HG03097 (cell line): ENCODE data around the gene SEMA5A.
"Not testable (repeated sequence)": the region's sequence is repeated elsewhere in the genome, so short reads cannot be mapped to it uniquely, and the experiment has no call there.

ENCODE experiments used
- ATAC-seq: cut with Tn5 transposase; IDR thresholded peaks from one replicate; pipeline ENCODE4 v1.9.1; 2021; ENCODE audit not compliant: unreplicated experiment, low FRiP score

SEMA5A gene

DNA sequence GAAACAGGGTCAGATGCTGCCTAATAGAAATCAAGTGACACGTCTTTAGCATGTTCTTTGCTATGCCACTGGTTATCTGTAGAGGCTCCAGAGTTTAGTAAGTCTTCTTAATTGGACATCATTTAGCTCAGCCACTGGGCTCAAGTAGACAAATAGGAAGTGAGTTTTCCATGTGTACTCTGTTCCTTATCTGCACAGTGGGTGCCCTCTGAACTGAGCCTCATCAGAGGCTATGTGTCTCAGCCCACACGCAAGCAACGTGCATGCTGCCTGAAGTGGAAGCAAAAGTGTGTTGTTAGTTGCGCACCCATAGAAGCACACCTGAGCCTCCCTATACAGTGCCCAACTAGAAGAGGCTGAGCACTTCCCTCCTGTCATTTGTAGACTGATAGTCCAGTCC lies 134.7 kb downstream of the SEMA5A start:
- no peak for ATAC-seq

DNA sequence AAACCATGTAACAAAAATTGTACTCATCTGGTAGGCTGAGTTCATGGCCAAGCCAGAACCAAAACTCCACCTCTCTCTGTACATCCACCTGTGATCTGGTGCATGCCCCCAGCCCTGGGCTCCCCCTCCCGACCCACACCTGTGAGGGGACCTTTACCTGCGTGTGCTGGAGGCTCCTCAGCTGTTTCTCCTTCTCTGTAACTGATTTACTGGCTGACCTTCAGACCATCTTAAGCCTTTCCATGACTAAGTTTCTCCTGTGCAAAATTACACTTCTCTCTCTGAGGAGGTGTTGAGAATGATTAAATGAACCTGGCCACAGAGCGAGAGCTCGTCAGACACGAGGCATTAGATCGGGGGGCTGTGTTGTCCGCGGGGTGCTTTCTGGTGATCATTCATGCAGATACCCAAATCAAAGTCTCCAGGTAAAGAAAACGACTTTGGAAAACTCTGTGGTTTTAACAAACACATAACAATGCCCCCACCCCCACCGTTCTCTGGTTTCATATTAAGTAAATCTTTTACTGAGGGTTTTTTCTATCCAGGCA lies 136.4 kb downstream of the SEMA5A start:
- ATAC-seq: no peak

GRCh38 chr5:9408964-9409363 lies 136.9 kb downstream of the SEMA5A start:
- no peak for ATAC-seq

DNA sequence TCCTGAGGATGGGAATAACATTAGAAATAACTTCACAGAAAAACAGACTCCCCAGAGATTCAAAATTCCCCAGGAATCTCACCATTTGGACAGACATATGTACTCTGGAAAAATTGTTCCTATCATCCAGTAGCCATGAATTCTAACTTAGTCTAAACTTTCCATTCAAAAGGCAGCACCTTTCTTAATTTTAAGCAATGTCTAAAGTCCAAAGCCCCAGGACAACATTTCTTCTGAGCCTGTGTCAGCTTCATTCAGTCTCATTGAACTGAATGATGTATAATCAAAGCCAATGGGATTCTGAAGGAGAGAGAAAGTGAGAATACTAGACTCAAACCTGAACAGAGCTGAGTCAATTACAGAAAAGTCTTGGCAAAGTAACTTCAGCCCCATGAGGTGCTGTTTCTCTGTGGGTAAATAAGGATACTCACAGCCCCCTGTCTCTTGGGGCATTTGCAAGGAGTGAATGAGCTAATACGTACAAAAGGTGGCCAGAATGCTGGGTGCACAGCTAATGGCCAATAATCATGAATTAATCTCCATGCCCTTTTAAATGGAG lies 140.6 kb downstream of the SEMA5A start:
- no peak for ATAC-seq

DNA sequence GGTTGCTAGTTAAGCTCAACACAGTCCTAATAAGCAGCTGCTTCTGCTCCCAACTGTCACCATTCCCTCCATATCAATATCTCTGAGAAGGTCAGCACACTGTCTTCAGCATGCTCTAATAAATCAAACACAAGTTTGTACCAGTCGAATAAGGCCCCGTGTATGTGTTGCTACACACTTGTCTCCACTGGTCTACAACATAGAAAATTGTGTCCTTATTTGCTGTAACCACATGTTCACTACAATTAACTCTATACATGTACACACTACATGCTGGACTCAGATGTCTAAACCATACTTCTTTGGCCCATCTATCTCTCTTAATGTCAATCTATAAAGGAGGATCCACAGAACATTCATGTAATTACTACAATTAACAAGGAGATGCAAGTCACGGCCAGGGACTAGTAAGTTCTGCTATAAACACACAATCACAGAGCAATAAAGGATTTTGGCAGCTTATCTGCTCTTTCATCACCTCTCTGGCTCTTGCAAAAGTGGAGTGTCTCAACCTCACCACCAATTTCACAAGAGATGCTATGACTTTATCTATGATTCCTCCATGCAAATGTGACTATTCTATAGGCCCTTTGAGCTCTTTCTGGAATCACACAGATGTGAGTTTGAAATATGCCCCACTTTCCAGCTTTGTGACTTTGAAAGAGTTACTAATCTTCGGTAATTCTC lies 143.9 kb downstream of the SEMA5A start:
- ATAC-seq: no peak

DNA sequence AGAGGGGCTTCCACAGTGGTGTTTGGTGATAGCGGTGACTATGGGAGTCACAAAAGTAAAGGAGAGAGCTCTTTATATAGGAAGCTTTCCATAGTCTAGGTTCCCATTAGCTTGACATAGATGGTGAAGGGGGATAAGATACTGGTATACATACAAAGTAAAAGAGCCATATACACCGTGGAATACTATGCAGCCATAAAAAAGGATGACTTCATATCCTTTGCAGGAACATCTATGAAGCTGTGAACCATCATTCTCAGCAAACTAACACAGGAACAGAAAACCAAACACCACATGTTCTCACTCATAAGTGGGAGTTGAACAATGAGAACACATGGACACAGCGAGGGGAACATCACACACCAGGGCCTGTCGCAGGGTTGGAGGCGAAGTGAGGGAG lies 146.1 kb downstream of the SEMA5A start:
- ATAC-seq: not testable (repeated sequence)

- no peak for ATAC-seq
These were observed 146.8 kb downstream of the SEMA5A start for GRCh38 chr5:9399094-9399493.

- no peak for ATAC-seq
These were observed 147.6 kb downstream of the SEMA5A start for GRCh38 chr5:9398227-9398626.

DNA sequence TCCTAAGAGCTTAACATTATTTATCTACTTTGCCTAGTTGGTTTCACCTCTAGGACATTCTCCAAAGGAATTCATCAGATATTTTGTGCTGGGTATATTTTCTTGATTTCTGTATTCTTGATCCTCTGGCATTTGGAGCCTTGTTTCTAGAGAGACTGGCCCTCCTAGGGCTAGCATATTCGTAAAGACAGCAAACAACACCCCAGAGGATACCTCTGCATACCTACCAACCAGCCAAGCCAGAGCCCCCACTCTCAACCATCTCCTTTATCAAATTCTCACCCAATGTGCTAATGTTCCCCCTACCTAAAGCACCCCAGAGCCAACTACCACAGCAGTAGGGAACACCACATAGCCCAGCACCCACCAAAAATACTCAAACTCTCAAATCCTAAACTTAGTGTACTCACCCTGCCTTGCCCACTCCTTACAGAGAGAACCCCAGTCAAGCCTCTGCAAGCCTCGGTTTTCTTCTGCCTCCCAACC lies 149.5 kb downstream of the SEMA5A start:
- no peak for ATAC-seq

DNA sequence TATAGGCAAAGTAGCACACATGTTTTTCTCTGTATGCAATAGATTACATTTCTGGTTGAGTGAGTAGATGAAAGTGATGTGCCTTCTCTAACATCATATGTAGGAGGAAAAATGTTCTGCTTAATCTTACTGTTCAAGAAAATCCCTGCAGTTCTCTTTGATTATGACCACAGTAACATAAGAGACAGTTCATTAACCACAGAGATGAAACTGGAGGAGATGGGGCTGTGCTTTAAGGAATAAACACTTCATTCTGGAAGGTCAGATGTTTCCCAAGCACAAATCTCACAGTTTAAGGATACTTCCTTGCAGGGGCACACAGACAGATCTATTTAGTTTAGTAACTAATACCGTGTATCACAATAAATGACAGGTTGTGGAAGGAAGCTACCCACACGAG lies 150.2 kb downstream of the SEMA5A start:
- ATAC-seq: no peak

- no peak for ATAC-seq
These were observed 151.7 kb downstream of the SEMA5A start for GRCh38 chr5:9394221-9394620.

DNA sequence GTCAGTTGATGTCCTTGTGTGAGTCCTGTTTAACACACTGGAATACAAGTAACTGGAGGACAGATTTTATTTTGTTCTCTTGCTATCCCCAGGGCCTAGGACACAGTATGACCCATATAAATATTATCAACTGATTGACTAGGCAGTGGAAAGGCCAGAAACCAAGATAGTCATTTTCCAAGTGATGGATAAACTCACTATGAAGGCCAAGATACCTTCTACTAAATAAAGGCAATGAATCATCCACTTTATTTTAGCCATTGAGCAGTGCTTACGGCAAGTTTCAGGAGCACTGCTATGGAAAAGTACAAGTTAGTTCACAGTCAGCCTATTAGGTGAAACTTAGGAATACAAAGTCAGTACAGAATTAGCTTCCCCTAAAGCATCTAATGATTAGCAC lies 153.2 kb downstream of the SEMA5A start:
- no peak for ATAC-seq

GRCh38 chr5:9391080-9391479 lies 154.8 kb downstream of the SEMA5A start:
- ATAC-seq: no peak

DNA sequence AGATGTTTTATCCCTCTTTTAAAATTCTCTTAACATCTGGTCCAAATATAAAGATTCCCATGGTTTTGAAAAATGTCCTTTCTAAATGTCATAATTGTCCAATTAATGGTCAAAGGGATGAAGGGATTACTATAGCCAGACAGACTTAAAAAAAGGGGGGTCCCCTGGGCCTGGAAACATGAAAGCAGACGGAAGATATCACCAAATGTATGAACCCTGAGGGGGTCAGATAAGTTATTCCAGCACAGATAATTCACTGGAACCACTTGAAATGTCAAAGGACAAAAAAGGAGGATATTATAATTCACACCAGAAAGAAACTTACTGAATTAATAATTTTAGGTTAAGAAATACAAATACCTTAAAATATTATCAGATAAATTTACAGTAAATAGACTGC lies 155.8 kb downstream of the SEMA5A start:
- ATAC-seq: no peak

DNA sequence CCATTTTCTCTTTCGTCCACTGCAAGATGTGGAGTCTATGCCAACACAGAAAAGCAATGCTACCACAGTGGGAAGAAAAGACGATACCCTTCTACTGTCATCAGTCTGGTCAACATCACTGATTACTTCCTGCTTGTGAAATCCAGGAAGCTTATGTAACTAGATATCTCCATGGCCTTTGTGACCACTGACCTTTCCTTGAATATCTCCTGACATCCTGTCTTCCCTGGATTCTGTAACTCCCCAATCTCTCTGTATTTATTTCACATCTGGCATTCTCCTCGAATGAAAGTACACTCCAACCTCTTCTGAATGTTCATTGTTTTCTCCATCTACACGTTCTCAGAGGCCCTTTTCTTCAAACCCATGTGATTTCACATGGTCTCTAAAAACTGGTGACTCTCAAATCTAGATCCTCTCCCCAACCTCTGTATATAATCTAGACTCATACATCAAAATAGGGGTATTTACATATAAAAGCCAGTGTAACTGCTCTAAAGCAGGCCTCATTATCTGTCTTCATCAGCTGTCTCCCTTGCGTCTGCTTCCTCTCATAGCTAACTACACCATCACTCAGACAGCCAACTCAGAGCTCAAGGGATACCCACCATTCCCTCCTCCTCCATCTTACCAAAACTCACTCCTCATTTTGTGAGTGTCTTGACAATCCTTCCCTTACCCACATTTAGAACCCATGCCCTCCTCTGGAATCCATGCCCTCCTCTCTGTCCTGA lies 156.8 kb downstream of the SEMA5A start:
- ATAC-seq: no peak

GRCh38 chr5:9387879-9388278 lies 158.0 kb downstream of the SEMA5A start:
- no peak for ATAC-seq

DNA sequence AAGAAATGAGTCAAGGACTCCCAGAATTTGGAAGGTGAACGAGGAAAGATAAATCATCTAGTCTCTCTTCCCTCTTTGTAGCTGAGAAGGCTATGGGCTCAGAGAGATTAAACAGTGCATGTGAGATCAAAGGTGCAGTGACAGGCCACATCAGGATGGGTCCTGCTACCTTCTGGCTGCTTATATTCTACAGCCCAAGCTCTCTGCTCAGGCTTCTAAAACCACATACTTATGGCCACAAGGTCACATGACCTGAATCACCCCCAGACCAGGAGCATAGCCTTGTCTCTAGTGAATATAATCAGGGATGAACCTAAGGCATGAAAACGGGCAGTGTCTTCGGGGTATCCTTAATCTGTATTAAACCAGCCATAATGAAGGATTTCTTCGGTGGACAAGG lies 158.9 kb downstream of the SEMA5A start:
- no peak for ATAC-seq

- ATAC-seq: no peak
These were observed 163.4 kb downstream of the SEMA5A start for GRCh38 chr5:9382522-9382921.

- no peak for ATAC-seq
These were observed 164.4 kb downstream of the SEMA5A start for GRCh38 chr5:9381464-9381863.

GRCh38 chr5:9380109-9380508 lies 165.8 kb downstream of the SEMA5A start:
- ATAC-seq: no peak

DNA sequence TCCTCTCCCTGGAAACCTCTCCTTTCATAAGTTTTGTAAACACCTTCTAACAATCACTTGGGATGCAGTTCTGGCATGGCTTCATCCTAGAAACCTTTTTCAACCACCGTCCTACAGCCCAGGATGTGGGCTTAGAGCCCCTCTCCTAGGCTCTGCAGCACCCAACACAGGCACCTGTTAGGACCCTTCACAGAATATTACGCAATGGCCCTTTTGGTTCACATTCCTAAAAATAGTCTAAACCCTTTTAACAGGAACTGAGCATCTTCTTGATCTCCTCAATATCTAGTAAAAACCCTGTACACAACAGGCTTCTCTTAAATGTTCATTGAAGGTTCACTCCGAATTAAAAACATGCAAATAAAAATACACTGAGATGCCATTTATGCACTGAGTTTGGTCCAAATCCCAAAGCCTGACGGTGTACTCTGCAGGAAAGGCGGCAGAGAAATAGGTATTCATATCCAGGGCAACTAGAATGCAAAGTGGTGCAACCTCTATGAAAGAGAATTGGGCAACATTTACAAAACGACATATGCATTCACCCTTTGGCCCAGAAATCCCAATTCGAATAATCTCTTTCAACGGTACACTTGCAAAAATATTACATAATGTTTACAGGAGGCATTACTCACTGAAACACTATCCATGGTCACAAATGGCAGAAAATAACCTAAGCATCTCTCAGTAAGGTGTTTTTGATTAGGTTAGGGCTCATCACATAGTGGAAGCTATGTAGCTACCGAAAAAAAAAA lies 169.3 kb downstream of the SEMA5A start:
- no peak for ATAC-seq
